ENCODE results near the gene CD160. TPM values are rescaled to one million over a fixed set of nuclear protein-coding genes. Genes with fewer than 3 reads are reported as not detected.

The CD160 gene
- total and polyA plus RNA-seq, 2 of the 4 experiments (the other 2 are of a cell fraction), result not detected

DNA sequence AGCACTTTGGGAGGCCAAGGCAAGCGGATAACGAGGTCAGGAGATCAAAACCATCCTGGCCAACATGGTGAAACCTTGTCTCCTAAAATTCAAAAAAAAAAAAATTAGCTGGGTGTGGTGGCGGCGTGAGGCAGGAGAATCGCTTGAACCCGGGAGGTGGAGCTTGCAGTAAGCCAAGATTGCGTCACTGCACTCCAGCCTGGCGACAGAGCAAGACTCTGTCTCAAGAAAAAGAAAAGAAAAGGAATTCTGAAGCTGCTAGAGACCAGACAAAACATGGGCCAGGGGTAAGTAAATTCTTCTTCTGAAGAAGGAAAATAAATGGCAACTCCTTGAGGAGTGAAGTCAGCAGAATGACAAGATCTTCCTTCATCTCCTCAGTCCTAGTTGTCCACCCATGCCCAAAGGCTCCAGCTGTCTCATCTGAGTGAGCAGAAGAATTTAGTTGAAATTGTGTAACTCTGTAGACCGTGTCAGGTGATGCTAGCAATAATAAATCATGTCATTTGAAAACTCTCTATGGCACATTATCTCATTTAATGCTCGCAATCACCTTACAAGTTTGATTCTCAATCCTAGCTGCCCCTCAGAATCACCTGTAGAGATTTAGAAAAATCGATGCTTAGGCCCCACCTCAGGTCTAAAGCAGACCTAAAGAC is 26.4 kb upstream of the CD160 start:
- in situ Hi-C loops (cut with MboI; ENCODE audit: low sequenced_read_pairs) (no loop called here), intact Hi-C loops (cut with micrococcal nuclease) (no loop called here), dilution Hi-C loops (cut with HindIII; ENCODE audit: low sequenced_read_pairs, unreplicated experiment) (no loop called here)
- Histone ChIP-seq H3K18ac (ENCODE audit: low read depth, low read length) (no peak overlapping the region), H3K36me3 (ENCODE audit: control insufficient read depth, insufficient read depth, low read length) (no peaks in the 10 kb centered on the region), H3K4me2 (ENCODE audit: low read depth, low read length) (no peak overlapping the region), H3K9me3 (ENCODE audit: control insufficient read depth, insufficient read depth, low read length) (no peaks in the 10 kb centered on the region), H3K56ac (ENCODE audit: extremely low read depth, insufficient read depth, low read length) (no peak overlapping the region), H3K9ac (ENCODE audit: low read depth, low read length) (no peak overlapping the region), H4K5ac (ENCODE audit: low read depth, low read length) (no peak overlapping the region), H3K27me3 (ENCODE audit: control insufficient read depth, insufficient read depth, low read length) (no peaks in the 10 kb centered on the region), H4K20me1 (ENCODE audit: insufficient read depth, low read length) (no peaks in the 10 kb centered on the region), H3K9me1 (ENCODE audit: insufficient read depth, low read length) (peaks cover 7% of the 10 kb centered on the region), H2AFZ (replicated peaks; ENCODE audit: low read length, poor library complexity) (no peak overlapping the region), H2AK5ac (ENCODE audit: low read depth, low read length) (no peak overlapping the region), H3K4me1 (ENCODE audit: control insufficient read depth, insufficient read depth, low read length) (peaks cover 10% of the 10 kb centered on the region; the same call in 1 of the 2 replicates), H2BK15ac (ENCODE audit: low read depth, low read length) (no peak overlapping the region; the same call in 2 of the 3 replicates), H4K8ac (ENCODE audit: low read depth in 2 of 2, low read length in 2 of 2) (no peak overlapping the region), H3K14ac (replicated peaks; ENCODE audit: low read depth, low read length) (no peak overlapping the region), H2BK5ac (ENCODE audit: low read depth, low read length, poor library complexity, severe bottlenecking) (no peak overlapping the region), H2BK20ac (ENCODE audit: low read depth, low read length) (no peak overlapping the region), H3K23ac (ENCODE audit: low read depth, low read length) (no peak overlapping the region), H4K91ac (ENCODE audit: insufficient read depth, low read depth, low read length) (no peak overlapping the region), H3K4ac (ENCODE audit: low read depth, low read length) (no peak overlapping the region), H3K4me3 (ENCODE audit: insufficient read depth, low read depth, low read length) (no peak overlapping the region), H3K27ac (ENCODE audit: insufficient read depth, low read length) (no peak overlapping the region), H2AK9ac (replicated peaks; ENCODE audit: low read depth, low read length, poor library complexity) (no peak overlapping the region), H3K79me1 (ENCODE audit: low read depth in 1 of 2, low read length in 2 of 2) (0 out of 4 replicates have a peak, but pooled peaks cover 0 to 3% of the 10 kb centered on the region in 2 experiments), H2BK120ac (ENCODE audit: low read depth, low read length) (no peak overlapping the region)
- 80% methylated on average over 2 of the region's 11 CpGs; no CpG with 5 or more reads in 1 of the 2 experiments for WGBS, 2 experiments (ENCODE audit: extremely low coverage in 2 of 2, insufficient read length in 1 of 2)
- no peak for ATAC-seq (ENCODE audit: low read depth)
- POLR2A ChIA-PET (ENCODE audit: unreplicated experiment), result no interaction called here
- BruUV-seq (replicated peaks), result no TSS peak
- TF ChIP-seq SMC3 (IDR thresholded peaks at IDR 0.05; ENCODE audit: low read depth, low read length), result no peak
- TF ChIP-seq MAZ (IDR thresholded peaks at IDR 0.05; ENCODE audit: borderline replicate concordance, low read depth, low read length), result no peak
- no peak for TF ChIP-seq POLR2A (IDR thresholded peaks at IDR 0.05; ENCODE audit: low read depth, low read length)
- no peak for TF ChIP-seq CEBPB (IDR thresholded peaks at IDR 0.05; ENCODE audit: low read depth, low read length)
- TF ChIP-seq RFX5 (IDR thresholded peaks at IDR 0.05; ENCODE audit: low read depth, low read length), result no peak
- no peak for TF ChIP-seq FOS (IDR thresholded peaks at IDR 0.05; ENCODE audit: low read depth, low read length)
- TF ChIP-seq, protein P1, sequence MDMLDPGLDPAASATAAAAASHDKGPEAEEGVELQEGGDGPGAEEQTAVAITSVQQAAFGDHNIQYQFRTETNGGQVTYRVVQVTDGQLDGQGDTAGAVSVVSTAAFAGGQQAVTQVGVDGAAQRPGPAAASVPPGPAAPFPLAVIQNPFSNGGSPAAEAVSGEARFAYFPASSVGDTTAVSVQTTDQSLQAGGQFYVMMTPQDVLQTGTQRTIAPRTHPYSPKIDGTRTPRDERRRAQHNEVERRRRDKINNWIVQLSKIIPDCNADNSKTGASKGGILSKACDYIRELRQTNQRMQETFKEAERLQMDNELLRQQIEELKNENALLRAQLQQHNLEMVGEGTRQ (IDR thresholded peaks at IDR 0.05; ENCODE audit: low read depth, low read length), result no peak
- TF ChIP-seq MXI1 (IDR thresholded peaks at IDR 0.05; ENCODE audit: borderline replicate concordance, low read depth, low read length), result no peak
- TF ChIP-seq, protein P2, sequence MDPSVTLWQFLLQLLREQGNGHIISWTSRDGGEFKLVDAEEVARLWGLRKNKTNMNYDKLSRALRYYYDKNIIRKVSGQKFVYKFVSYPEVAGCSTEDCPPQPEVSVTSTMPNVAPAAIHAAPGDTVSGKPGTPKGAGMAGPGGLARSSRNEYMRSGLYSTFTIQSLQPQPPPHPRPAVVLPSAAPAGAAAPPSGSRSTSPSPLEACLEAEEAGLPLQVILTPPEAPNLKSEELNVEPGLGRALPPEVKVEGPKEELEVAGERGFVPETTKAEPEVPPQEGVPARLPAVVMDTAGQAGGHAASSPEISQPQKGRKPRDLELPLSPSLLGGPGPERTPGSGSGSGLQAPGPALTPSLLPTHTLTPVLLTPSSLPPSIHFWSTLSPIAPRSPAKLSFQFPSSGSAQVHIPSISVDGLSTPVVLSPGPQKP (IDR thresholded peaks at IDR 0.05; ENCODE audit: borderline replicate concordance, low read depth, low read length), result no peak
- TF ChIP-seq MAFK (IDR thresholded peaks at IDR 0.05; ENCODE audit: low read depth, low read length), result no peak
- TF ChIP-seq RCOR1 (IDR thresholded peaks at IDR 0.05; ENCODE audit: insufficient replicate concordance, low read length), result no peak
- no peak for DNase-seq
- CTCF ChIA-PET, result no interaction called here
